Activated gamma-delta T cell treated with anti-CD3 and anti-CD28 coated beads, Interleukin-2, amount 50 U/mL, for 16 hours (primary cell): ENCODE data around the gene ESYT1.
"Not testable (repeated sequence)": the region's sequence is repeated elsewhere in the genome, so short reads cannot be mapped to it uniquely, and the experiment has no call there.

ENCODE experiments used
- DNase-seq: peaks from one replicate; pipeline ENCODE4 v3.0.0-alpha.2; 2020; ENCODE audit warnings: low read depth

Gene ESYT1

GRCh38 chr12:56104815-56105608 lies 23.1 kb upstream of the ESYT1 start:
- DNase-seq = no peak

GRCh38 chr12:56105609-56105902 lies 22.5 kb upstream of the ESYT1 start:
- DNase-seq = no peak

- no peak for DNase-seq
These were observed 20.8 kb upstream of the ESYT1 start for GRCh38 chr12:56107242-56107641.

GRCh38 chr12:56110571-56110970 lies 17.5 kb upstream of the ESYT1 start:
- no peak for DNase-seq

- no peak for DNase-seq
These were observed 14.0 kb upstream of the ESYT1 start for GRCh38 chr12:56114084-56114483.

GRCh38 chr12:56115329-56115728 lies 12.7 kb upstream of the ESYT1 start:
- no peak for DNase-seq

GRCh38 chr12:56116267-56117081 lies 11.6 kb upstream of the ESYT1 start, which contains the start of gene RPL41:
RPL41 (plus strand) TSS chr12:56116633.
- peak; percentile 91 for DNase-seq

- not testable (repeated sequence) for DNase-seq
These were observed 10.9 kb upstream of the ESYT1 start for GRCh38 chr12:56117082-56117706.

GRCh38 chr12:56117778-56118687 lies 10.0 kb upstream of the ESYT1 start, which contains the start of gene ZC3H10:
ZC3H10 (plus strand) TSS chr12:56118266; CDS start chr12:56120563, 2,297 bp downstream.
- peak; percentile 95 for DNase-seq

GRCh38 chr12:56118688-56119357 lies 9.2 kb upstream of the ESYT1 start:
- no peak for DNase-seq

GRCh38 chr12:56119361-56119796 lies 8.7 kb upstream of the ESYT1 start:
- peak; percentile 35 for DNase-seq

GRCh38 chr12:56120158-56120846 lies 7.8 kb upstream of the ESYT1 start:
- no peak for DNase-seq

- no peak for DNase-seq
These were observed 6.7 kb upstream of the ESYT1 start for GRCh38 chr12:56121204-56121870.

GRCh38 chr12:56122637-56123036 lies 5.4 kb upstream of the ESYT1 start:
- no peak for DNase-seq

- DNase-seq = no peak
These were observed 3.9 kb upstream of the ESYT1 start for GRCh38 chr12:56124133-56124532.

GRCh38 chr12:56126732-56127239 lies 1.3 kb upstream of the ESYT1 start:
- DNase-seq = no peak

- no peak for DNase-seq
These were observed 581 bp upstream of the ESYT1 start for GRCh38 chr12:56127485-56127887.

GRCh38 chr12:56128670-56129205 lies 671 bp downstream of the ESYT1 start:
- DNase-seq = no peak

GRCh38 chr12:56129206-56129941 lies 1.3 kb downstream of the ESYT1 start:
- peak; percentile 69 for DNase-seq
